Suppressor macrophage (primary cell): ENCODE data around the gene DUSP3.

Experiments used
- DNase-seq, 4 experiments: peaks; one replicate each; pipeline ENCODE4 v3.0.0-alpha.2; 2020 to 2022

Gene DUSP3

GRCh38 chr17:43723697-43724359 is 54.9 kb downstream of the DUSP3 start:
- peak in 1 of 4 experiments; percentile 17 for DNase-seq

- DNase-seq = no peak
These were observed 55.7 kb downstream of the DUSP3 start for GRCh38 chr17:43722870-43723665.

- DNase-seq = no peak
These were observed 56.5 kb downstream of the DUSP3 start for GRCh38 chr17:43722269-43722619.

GRCh38 chr17:43721537-43722268 is 57.1 kb downstream of the DUSP3 start:
- peak in 2 of 4 experiments; percentile 19 to 46 for DNase-seq

GRCh38 chr17:43720311-43721060 is 58.3 kb downstream of the DUSP3 start:
- DNase-seq = peak; percentile 67 to 89 (median 82)

- peak; percentile 41 to 82 (median 66) for DNase-seq
These were observed 59.2 kb downstream of the DUSP3 start for GRCh38 chr17:43719578-43719977.

- peak in 2 of 4 experiments; percentile 37 to 52 for DNase-seq
These were observed 60.2 kb downstream of the DUSP3 start for GRCh38 chr17:43718544-43718943.

GRCh38 chr17:43717913-43718312 is 60.9 kb downstream of the DUSP3 start:
- no peak for DNase-seq
